RCC 7860 (cell line): ENCODE measurements around the gene ZCCHC24.

ENCODE experiments used
- DNase-seq: peaks from one replicate; pipeline ENCODE4 v3.0.0-alpha.2; 2015; ENCODE audit warnings: low spot score
- FAIRE-seq: peaks from 2 replicates; lab custom pipeline; 2012; peaks lifted over from hg19 to GRCh38; lab: Jason Lieb, UNC

Gene ZCCHC24

DNA sequence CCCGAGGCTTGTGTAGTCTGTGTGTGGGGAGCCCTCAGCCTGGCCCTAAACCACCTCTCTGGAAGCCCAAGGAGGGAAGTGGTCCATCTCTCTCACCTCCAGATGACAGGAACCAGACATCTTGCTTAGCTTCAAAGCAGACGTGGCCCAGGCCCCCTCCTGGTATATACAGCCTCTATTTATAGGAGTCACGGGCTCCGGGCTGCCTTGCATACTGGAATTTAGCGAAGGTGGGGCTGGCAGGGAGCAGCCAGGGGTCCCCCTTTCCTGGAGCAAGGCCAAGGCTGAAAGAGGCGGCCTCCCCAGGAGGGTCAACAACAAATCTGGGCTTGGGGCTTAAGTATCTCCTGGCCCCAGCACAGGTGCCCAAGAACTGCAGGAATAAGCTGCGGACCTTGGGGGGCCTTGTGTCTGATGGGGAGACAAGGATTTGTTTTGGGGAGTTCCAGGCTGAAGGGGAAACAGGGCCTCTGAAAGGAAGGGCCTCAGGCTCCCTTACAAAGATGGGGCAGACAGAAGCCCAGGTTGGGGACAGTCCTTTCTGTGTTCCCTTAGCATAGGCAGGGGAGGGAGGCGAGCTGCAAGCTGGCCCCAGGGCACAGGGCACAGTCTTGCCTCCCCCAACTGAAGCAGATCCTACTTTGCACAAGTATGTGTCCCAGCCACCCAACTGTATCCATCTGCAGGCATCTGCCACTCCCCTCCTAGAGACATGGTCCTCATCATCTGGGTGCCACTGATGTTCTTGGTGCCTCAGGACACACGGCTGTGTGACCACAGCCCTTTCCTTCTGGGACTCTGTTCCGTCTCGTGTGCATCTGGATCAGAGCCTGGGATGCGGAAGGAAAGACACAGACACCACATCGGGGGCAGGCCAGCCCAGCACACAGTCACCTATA, 11.9 kb downstream of the ZCCHC24 start:
- no peak for FAIRE-seq
- no peak for DNase-seq

DNA sequence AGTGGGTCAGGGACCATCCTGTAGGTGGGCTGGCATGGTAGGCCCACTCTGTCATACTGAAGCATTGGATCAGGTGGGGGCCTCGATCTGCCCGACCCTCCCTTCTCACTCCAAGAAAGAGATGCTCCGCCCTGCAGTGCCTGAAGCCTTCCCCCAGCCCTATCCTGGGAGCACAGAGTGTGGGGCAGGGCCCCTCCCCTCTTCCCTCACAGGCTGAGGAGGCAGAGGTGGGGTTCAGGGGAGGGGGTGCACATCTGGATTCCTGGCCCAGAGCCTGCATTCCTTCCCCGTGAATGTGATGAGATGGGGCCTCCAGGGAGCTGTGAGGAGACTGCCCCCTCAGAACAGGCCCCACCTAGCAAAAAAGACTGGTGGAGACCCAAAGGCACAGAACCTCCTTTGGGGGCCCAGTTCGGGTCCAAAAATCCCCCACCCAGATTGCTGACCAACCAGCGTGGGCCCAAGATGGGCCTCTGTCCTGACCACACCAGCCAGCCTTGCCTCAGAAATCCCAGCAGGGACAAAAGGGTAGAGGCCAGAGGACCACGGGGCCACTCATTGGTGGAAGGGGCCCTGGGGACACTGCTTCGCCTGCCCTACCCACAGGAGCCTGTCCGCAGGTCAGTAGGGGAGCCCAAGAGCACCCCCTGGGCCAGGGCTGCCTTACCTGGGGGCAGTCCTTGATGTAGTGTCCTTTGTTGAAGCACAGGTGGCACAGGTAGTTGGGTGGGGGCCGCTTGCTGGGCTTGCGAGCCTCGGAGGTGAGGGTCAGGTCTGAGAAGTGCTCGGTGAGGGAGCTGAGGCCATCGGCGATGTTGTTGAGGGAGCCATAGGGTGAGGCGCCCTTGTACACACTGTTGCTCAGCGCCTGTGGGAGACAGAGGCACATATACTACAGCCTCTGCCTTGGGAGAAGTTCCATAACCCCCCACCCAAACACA, 13.3 kb downstream of the ZCCHC24 start:
- DNase-seq, result no peak
- FAIRE-seq, result no peak

DNA sequence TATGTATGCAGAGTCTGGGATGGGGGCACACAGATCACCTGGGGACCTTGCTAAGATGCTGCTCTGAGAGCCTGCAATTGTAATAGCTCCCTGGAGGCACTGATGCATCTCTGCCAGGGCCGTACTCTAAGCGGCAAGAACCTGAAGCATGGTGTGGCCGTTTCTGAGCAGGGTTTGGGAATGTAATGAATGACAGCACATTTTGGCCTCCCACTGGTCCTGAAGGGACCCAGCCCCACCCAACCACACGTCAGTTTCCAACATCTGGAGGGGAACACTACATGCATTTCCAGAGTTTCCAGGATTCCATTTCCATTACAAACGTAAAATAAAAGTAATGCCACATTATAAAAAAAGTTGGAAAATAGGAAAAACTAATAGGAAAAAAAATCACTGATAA, 14.0 kb downstream of the ZCCHC24 start:
- FAIRE-seq, result no peak
- no peak for DNase-seq

DNA sequence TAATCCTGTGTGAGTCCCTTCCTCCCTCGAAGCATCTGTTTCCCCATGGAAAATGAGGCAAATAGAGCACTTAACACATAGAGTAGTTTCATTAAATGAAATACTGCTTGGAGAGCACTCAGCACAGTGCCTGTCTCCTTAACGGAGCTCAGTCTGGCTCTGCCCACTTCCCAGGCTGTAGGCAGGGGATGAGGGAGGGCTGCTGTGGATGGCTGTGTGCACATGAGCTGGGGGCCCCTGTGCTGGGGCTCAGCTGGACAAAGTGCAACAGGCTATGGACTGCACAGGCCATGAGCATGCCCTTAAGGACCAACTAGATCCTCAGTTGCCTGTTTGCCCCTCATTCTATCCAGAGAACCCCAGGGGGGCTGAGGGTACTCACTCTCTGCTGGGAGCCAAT, 14.5 kb downstream of the ZCCHC24 start:
- no peak for DNase-seq
- no peak for FAIRE-seq

DNA sequence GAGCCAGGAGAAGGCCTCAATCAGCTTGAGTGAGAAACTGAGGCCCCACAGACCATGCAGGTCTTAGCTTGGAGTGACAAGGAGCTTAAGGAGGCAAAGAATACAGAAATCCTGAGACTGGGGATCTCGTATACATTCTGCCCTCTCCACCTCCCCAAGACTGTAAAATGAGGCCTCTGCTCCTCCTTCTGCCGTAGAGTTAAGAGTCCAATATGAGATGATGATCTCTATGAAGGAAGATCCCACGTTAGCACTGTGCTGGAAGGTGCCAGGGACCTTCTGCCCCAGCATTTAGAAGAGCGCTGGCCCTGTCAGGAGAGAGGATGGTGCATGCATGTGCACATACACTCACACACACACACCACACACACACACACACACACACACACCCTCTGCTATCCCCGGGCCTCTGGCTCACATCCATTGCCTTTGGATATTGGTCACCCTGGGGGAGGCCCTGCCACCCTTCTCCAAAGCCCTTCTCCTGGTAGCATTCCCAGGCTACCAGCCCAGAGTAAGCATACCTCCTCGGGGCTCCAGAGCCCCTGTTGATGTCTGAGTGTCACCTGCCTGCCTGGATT, 15.0 kb downstream of the ZCCHC24 start:
- no peak for FAIRE-seq
- no peak for DNase-seq

DNA sequence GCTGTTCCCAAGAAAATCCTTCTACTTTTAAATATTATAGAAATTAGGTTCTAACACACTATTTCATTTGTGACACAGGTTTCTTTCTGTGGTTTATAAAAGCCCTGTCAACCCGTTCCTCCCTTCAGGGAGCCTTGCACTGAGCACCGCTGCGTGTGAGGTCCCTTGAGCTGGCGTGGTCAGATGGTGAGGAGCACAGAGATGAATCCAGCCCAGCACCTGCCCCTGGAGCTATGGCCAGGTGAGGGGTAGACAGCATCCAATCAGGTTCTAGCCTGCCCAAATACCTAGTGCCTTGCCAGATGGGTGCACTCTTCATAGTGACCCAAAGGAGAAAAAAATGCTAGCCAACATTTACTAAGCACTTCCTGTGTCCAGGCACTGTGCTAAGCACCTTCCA, 15.7 kb downstream of the ZCCHC24 start:
- FAIRE-seq (no peak), DNase-seq (no peak)

DNA sequence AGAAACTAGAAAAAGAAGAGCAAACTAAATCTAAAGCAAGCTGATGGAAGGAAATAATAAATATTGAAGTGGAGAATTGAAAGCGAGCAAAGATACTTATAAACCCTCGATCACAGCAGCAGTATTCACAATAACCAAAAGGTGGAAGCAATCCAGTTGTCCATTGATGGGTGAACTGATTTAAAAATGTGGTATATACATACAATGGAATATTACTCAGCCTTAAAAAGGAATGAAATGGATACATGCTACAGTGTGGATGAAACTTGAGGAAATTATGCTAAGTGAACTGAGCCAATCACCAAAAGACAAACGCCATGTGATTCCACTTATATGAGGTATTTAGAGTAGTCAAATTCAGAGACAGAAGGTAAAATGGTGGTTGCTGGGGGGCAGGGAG, 17.5 kb downstream of the ZCCHC24 start:
- no peak for DNase-seq
- no peak for FAIRE-seq

DNA sequence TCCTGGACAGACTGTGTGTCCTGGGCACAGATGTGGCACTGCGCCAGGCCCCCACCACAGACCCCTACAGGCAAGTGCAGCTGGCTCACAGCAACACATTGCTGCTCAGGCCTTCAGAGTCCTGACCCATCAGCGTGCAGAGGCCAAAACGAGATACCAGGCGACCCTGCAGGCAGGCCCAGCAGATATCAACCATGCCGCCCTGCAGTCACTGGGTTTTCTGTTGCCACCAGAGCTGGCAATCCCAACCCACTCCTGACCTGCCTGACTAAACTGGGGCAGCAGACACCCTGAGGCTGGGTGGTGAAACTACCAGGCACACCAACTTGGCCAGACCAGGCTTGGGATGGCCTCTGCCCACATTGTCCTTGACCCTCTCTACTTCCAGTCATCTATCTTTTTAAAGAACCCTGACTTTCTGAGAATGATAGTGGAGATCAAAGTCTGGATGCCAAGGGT, 20.3 kb downstream of the ZCCHC24 start:
- FAIRE-seq (no peak), DNase-seq (no peak)

DNA sequence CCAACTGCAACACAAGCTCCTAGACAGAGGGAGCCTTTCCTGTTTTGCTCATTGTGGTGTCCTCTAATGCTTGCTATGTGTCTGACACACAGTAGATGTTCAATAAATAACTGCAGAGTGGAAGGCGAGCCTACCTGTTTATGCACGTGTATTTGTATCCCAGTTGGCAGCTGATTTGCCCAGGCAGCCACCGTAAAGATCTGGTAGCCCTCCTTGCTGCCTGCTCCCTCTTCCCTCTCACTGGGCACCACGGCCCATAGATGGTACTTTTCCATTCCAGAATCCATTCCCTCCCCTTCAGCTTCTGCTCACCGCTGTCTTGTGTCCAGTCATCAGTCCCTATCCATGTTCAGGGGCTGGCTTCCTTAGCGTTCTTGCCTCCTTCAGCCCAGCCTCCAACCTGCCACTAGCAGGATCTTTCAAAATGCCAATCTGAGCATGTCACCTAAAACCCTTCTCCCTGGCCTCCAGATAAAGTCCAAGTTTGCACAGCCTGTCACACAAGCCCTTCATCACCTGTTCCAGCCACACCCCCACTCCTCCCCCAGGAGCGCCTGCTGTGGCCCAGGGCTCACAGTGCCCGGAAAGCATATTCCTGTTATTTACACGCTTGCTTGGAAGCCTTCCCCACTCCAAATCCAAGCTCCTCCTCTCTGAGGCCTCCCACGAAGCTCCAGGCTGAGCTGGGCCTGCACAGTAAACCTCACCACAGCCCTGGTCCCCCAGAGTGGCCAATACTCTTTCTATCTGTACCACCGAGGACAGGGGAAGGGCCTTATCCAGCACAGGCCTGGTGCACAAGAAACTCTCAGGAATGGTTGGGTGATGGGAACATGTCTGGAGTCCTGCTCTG, 21.0 kb downstream of the ZCCHC24 start:
- FAIRE-seq (no peak), DNase-seq (no peak)

DNA sequence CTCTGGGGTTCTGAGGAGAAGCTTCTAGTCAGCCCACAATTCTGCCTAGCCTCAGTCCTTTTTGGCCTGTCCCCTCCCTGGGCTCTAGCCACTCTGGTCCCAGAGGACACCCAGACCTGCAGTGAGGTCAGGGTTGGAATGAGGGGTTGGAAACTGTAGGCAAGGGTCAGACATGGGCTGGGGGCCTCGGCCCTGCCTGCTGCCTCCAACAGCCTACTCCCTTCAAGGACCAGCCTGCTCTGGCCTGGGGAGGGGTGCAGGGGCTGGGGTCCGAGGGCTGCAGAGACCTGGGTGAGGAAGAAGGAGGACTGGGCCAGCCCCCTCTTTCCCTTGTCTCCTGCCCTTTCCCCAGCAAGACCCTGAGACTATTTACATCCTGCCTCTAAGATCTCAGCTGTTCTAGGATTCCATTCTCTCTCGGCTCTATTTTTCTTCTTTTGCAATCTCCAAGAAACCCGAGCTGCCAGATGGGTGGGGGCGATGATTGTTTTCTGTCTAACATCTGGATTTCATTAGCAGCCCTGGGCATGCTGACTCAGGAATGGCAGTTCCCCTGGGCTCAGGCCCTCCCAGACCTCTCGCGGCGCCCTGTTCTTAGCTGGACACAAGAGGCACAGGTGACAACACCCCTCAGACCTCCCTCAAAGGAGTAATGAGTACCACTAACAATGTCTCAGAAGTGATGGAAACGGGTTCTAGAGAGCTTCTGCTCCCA, 23.1 kb downstream of the ZCCHC24 start:
- DNase-seq (no peak), FAIRE-seq (no peak)

DNA sequence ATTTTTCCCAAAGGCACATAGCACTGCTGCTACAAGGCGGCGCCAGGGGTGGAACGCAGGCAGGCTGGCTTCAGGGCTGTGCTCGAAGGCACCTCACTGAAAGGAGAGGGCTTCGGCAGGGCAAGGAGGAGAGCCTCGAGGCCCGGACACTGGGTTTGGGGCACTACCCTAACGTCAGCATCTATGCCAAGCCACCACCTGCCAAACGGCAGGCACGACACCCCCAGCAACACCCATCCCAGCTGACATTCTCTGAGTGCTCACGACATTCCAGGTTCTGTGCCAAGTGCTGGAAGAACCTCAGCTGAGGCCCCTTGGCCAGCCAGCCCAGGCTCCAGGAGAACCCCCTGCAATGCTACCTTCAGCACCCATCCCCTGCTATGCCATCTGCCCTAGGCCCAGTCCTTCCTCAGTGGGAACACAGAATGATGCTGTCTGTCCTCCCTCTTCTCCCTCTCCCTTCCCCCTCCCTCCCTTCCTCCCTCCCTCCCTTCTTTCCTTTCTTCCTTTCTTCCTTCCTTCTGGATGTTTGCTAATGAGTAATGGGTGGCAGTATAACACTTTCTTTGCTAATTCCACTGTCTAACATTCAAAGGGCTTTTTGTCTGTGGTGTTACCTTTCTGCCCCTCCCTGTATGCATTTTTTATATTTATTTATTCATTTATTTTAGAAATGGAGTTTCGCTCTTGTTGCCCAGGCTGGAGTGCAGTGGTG, 24.3 kb downstream of the ZCCHC24 start:
- no peak for FAIRE-seq

DNA sequence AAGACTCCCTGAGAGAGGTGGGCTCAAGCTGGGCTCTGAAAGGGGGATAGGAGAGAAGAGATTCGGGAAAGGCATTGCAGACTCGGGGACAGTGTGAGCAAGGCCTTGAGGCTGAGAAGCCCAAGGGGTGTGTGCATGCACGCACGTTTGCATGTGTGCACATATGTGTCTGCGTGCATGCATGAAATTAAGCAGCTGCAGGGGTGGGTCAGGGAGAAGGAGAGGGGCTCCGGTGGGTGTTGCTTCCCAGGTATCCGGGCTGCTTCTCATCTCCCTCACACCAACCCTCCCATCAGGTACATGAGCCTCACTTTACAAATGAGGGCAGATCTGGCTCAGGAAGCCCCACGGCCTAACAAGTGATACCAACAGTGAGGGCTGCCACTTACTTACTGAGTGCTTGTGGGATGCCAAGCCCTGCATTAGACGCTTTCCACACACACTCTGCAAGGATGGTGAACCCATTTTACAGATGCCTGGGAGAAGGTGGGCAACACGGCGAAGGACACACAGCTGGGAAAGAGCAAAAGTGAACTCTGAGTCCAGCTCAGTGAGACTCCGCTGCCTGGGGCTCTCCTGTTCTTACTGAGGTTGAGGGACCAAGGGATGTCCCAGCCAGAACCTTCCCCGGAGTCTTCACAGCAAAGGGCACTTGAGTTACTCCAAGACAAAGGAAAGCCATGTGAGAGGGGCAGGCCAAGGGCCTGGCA, 26.4 kb downstream of the ZCCHC24 start:
- FAIRE-seq (no peak), DNase-seq (no peak)

More for the DNA sequence above, 24.3 kb downstream of the ZCCHC24 start:
- no peak for DNase-seq

DNA sequence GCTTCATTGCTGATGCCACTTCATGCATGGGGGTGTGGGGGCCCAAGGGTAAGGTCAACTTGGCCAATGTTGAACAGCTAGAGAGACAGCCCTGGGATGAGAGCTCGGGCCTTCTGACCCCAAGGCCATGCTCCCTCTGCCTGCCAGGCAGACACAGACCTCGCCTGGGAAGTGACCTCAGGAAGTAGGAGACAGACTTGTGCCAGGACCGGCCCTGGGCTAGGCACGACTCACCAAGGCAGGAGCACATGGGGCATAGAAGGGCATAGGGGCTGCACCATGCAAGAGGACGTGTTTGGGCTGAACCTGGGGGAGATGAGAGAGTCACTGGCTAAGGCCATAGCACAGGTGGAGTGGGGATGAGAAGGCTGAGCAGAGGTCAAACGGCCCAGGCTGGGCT, 27.1 kb downstream of the ZCCHC24 start:
- DNase-seq (no peak), FAIRE-seq (no peak)

DNA sequence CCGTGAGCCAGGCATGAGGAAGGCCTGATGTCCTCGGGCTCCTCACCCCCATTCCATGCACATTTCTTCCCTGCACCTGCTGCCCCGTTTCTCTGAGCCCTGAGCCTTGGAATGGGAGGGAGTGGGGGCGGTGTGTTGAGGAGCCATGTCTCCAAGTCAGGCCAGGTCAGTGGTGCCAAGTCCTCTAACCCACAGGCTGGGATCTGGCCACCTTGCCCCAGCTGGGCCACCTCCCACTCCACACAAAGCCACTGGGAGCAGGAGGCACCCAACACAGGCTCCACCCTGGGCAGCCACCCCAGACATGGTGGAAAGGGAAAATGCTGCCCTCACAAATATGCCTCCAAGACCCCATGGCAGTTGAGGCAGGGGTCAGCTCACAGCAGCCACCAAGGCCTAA, 27.7 kb downstream of the ZCCHC24 start:
- FAIRE-seq, result no peak
- DNase-seq, result no peak

DNA sequence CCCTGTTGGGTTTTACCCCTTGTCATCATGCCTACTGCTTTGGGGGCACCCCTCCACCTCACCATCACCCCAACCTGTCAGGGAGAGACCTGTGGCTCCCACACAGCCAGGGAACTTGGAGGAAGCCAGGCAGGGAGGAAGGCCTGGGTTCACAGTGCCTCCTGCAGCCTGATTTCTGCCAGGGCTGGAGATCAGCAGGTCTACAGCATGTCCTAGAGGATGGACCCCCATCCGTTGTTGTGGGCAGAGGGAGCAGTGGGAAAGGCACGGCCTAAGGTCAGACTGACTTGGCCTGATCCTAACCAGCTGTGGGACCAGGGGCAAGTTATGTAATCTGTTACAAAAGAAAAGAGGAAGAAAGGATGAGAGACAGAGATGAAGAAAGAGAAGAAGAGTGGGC, 28.2 kb downstream of the ZCCHC24 start:
- FAIRE-seq, result no peak
- DNase-seq, result no peak

DNA sequence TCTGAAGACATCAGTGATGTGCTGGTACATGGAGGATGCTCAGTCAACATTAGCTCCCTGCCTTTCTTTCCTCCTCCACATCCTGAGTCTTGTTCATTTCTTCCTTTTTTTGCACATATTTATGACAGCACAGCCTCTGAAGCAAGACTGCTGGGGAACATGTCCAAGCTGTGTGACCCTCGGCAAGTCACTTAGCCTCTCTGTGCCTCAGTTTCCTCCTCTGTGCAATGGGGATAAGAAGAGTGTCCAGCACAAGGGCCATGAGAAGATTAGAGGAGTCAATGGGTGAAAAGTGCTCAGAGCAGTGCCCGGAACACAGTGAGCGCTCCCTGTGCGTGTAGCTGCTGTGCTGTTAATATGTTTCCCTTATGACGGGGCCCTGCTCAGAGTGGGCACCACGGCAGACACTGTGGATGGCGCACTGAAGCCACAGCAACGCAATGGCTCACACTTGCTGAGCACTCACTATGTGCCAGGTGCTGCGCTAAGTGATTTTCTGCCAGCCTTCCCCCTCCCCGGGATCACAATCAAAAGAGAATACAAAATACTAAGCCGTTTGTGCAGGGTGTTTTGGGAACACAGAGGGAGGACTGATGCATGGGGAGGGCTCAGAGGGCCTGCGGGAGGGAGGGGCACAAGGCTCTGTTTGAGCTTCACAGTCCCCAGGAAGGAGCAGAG, 28.7 kb downstream of the ZCCHC24 start:
- FAIRE-seq, result no peak
- DNase-seq, result no peak

DNA sequence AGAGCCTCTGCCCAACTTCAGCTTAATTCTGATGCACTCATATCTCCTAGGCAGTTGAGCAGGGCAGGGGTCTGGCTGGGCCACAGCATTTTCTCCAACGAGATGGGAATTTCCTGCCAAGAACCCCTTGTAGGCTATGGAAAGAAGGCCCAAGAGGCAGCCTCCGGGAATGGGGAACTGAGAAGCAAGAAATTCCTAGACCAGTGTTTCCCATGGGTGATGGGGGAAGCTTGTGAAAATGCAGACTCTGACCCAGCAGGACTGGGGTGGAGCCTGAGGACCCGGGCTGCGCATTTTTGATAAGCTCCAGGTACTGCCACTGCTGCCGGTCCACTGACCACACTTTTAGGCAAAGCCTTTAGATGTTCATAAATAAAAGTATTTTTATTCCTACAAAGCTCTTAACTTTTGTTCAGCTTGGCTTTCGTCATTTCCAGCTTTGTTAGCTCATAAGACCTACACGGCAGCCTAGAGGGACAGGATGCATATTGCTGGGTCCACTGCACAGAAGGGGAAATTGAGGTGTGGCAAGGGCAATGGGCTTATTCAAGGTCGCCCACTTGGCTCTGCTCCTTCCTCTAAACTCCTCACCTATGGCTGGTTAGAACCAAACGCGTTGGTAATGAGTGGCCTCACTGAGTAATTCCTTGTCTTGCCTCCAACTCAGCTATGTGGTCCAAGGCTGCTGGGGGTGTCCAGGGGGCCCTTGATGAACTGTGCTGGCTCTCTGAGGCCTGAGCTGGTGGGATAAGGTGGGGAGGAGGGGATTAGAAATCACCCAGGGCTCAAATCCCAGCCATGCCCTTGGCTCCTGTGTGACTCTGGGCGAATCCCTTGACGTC, 29.5 kb downstream of the ZCCHC24 start:
- DNase-seq (no peak), FAIRE-seq (no peak)
